ENCODE results near the gene TPSB2. TPM values are rescaled to one million over a fixed set of nuclear protein-coding genes. Genes with fewer than 3 reads are reported as not detected.
"Not testable (repeated sequence)": the region's sequence is repeated elsewhere in the genome, so short reads cannot be mapped to it uniquely, and the experiment has no call there.

Gene TPSB2
- total and polyA plus RNA-seq, 9 donors = 0.71 to 2.8 (median 1.5) TPM

DNA sequence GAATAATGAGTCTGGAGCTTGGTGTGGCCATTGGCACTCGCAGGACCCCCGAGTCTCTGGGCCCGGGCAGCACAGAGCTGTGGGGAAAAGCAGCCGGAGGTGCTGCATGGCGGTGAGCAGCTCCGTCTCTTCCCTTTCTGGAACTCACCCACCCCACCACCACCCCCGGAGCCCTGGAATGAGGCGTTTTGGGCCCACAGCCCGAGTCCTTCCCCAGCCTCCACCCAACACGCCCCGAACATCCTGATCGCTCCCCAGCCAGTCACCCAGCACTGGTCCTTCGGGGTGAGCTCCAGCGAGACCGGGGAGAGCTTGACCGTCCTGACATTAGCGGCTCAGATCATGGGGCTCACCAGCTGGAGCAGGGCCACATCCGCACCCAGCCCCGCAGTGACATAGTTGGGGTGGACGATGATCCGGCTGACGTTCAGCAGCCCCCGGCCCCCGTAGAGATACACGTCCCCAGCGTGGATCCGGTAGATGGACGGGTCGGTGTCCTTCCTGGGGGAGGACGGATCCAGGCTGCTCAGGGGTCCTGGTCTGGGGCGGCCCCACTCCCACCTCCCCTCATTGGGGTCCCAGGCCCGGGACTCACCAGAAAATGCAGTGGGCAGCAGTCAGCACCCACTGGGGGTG lies 32.3 kb upstream of the TPSB2 start:
- WGBS (ENCODE audit: insufficient coverage) = 72% methylated on average over 29 of the region's 32 CpGs

DNA sequence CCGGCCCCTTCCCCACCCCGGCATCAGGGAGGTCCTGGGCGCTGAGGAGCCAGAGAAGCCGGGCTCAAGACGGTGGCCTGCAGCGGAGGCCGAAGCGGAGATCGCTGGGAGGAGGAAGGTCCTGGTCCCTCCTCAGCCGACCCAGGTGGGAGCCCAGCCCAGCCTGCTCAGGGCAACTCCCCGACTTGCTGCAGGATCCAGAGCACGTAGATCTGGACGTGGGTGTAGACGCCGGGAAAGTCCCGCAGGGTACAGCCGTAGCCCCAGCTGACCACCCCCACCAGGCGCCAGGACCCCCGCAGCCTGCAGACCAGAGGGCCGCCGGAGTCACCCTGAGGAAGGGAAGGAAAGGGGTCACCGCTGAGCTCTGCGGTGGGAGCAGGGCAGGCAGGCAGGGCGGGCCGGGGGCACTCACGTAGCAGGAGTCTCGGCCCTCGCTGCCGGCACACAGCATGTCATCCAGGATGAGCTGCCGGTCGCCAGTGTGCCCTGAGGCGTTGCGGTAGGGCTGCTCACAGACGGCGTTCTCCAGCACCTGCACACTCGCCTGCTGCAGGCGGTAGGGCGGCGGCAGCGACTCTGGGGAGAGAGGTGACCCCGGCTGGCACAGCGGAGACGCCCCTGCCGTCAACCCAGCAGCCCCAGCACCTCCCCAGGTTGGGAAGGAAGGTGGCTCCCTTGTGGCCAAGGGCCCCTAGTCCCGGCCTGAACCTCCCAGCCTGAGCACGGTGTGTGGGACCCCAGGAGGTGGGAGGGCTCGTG lies 31.3 kb upstream of the TPSB2 start:
- Histone ChIP-seq H3K27ac (ENCODE audit: low read length) (no peak overlapping the region), H3K4me3 (ENCODE audit: low read length) (no peak overlapping the region), H3K27me3 (ENCODE audit: control insufficient read depth, insufficient read depth, low read length) (peaks cover 61% of the 10 kb centered on the region), H3K4me1 (ENCODE audit: control insufficient read depth, insufficient read depth, low read length) (peaks cover 5% of the 10 kb centered on the region), H3K9me3 (replicated peaks; ENCODE audit: control insufficient read depth, low read depth, low read length) (no peaks in the 10 kb centered on the region), H3K36me3 (ENCODE audit: control insufficient read depth, insufficient read depth, low read length) (no peaks in the 10 kb centered on the region)
- DNase-seq = no peak
- 6% methylated on average over 30 of the region's 47 CpGs for WGBS (ENCODE audit: insufficient coverage)

More for the DNA sequence above, 32.3 kb upstream of the TPSB2 start:
- DNase-seq = no peak
- H3K27me3 ChIP-seq (ENCODE audit: control insufficient read depth, insufficient read depth, low read length) = peaks cover 64% of the 10 kb centered on the region
- peaks cover 5% of the 10 kb centered on the region for H3K4me1 ChIP-seq (ENCODE audit: control insufficient read depth, insufficient read depth, low read length)
- no peaks in the 10 kb centered on the region for H3K9me3 ChIP-seq (replicated peaks; ENCODE audit: control insufficient read depth, low read depth, low read length)
- no peak overlapping the region for H3K27ac ChIP-seq (ENCODE audit: low read length)
- H3K36me3 ChIP-seq (ENCODE audit: control insufficient read depth, insufficient read depth, low read length) = no peaks in the 10 kb centered on the region
- H3K4me3 ChIP-seq (ENCODE audit: low read length) = no peak overlapping the region

DNA sequence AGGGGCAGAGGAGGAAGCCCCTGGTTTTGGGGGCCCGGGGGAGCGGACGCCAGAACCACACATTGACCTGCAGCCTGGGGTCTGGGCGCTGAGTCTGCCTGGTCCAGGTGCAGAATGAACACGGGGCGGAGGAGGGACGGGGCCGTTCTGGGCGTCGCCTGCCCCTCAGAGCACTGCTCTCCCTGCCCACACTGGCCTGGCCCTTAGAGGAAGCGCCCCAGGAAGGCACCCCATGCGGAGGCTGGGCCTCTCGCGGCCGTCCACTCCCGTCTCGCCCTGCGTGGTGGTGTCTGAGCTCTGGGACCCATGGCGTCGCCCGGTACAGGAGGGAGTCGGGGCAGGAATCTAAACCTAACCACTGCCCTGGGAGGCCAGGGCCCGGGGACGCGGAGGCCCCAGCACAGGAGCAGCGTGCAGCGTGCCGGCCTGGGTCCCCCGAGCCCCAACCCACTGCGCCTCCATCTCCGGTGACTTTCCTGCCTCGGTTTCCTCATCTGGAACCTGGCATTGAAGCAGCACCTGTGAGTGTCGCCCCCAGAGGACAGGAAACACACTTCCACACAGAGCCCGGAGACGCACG lies 30.2 kb upstream of the TPSB2 start:
- no peak overlapping the region for H3K27ac ChIP-seq (ENCODE audit: low read length)
- H3K4me1 ChIP-seq (ENCODE audit: control insufficient read depth, insufficient read depth, low read length) = peaks cover 5% of the 10 kb centered on the region
- H3K4me3 ChIP-seq (ENCODE audit: low read length) = no peak overlapping the region
- H3K36me3 ChIP-seq (ENCODE audit: control insufficient read depth, insufficient read depth, low read length) = no peaks in the 10 kb centered on the region
- peaks cover 57% of the 10 kb centered on the region for H3K27me3 ChIP-seq (ENCODE audit: control insufficient read depth, insufficient read depth, low read length)
- H3K9me3 ChIP-seq (replicated peaks; ENCODE audit: control insufficient read depth, low read depth, low read length) = no peaks in the 10 kb centered on the region
- no peak for DNase-seq
- WGBS (ENCODE audit: insufficient coverage) = 66% methylated on average over 34 of the region's 36 CpGs

DNA sequence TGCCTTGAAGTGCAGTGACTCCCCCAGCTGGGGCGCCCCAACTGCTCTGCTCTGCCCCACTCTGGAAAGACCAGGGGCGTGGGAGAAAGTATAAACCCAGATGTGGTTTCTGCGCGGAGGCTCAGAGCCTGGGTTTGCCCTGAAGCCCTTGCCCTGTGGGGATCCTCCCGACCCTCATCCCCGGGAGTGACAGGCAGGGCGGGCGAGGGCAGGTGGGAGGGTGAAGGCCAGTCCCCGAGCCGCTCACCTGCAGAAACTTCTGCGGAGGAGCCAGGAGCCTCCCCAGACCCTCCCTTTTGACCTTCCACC lies 29.7 kb upstream of the TPSB2 start:
- Histone ChIP-seq H3K9me3 (replicated peaks; ENCODE audit: control insufficient read depth, low read depth, low read length) (no peaks in the 10 kb centered on the region), H3K27me3 (ENCODE audit: control insufficient read depth, insufficient read depth, low read length) (peaks cover 57% of the 10 kb centered on the region), H3K27ac (ENCODE audit: low read length) (no peak overlapping the region), H3K4me3 (ENCODE audit: low read length) (no peak overlapping the region), H3K4me1 (ENCODE audit: control insufficient read depth, insufficient read depth, low read length) (peaks cover 5% of the 10 kb centered on the region), H3K36me3 (ENCODE audit: control insufficient read depth, insufficient read depth, low read length) (no peaks in the 10 kb centered on the region)
- WGBS (ENCODE audit: insufficient coverage) = 22% methylated on average over 4 of the region's 11 CpGs
- DNase-seq = no peak

DNA sequence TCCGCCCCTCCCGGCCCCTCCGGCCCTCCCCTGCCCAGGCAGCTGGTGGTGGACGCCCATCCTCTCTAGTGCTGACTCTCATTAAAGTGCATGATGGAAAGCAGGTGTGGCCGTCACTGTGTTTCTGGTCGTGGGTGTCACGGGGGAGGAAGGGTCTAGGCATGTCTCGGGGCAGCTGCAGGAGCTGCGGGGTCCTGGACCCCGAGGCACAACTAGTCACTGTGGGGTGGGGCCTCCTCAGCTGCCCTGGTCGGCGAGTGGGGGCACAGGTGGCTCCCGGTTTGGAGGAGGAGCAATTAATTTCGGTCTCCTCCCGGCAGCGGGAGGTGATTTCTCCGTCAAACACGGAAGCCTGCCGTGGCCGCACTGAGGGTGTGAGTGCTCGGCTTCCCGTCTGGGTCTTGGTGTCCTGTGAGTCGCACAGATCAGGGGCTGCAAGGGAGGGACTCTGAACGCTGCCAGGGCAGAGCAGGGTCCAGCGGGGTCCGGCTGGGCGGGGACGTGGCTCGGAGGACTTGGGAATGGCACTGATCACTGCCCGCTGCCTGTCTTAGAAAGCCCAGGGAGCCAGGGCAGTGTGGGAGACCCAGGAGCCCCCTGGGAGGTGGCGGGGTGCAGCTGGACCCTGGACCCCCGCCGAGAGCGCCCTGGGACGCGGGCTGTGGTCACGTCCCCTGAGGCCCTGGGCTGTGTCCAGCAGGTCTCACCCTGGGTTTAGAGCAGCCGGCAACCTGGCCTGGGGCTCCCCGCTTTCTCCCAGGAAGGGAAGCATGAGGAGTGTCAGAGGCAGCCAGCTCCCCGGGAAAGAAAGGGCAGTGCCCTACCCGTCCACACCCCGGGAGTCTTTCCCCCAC lies 29.1 kb upstream of the TPSB2 start:
- Histone ChIP-seq H3K36me3 (ENCODE audit: control insufficient read depth, insufficient read depth, low read length) (no peaks in the 10 kb centered on the region), H3K27ac (ENCODE audit: low read length) (no peak overlapping the region), H3K27me3 (ENCODE audit: control insufficient read depth, insufficient read depth, low read length) (peaks cover 57% of the 10 kb centered on the region), H3K4me3 (ENCODE audit: low read length) (no peak overlapping the region), H3K4me1 (ENCODE audit: control insufficient read depth, insufficient read depth, low read length) (peaks cover 5% of the 10 kb centered on the region), H3K9me3 (replicated peaks; ENCODE audit: control insufficient read depth, low read depth, low read length) (no peaks in the 10 kb centered on the region)
- WGBS (ENCODE audit: insufficient coverage) = 9% methylated on average over 36 of the region's 42 CpGs
- no peak for DNase-seq

GRCh38 chr16:1258225-1258600 lies 28.2 kb upstream of the TPSB2 start:
- Histone ChIP-seq H3K4me1 (ENCODE audit: control insufficient read depth, insufficient read depth, low read length) (peaks cover 5% of the 10 kb centered on the region), H3K4me3 (ENCODE audit: low read length) (no peak overlapping the region), H3K27me3 (ENCODE audit: control insufficient read depth, insufficient read depth, low read length) (peaks cover 54% of the 10 kb centered on the region), H3K36me3 (ENCODE audit: control insufficient read depth, insufficient read depth, low read length) (no peaks in the 10 kb centered on the region), H3K27ac (ENCODE audit: low read length) (no peak overlapping the region), H3K9me3 (replicated peaks; ENCODE audit: control insufficient read depth, low read depth, low read length) (no peaks in the 10 kb centered on the region)
- 69% methylated on average over 12 of the region's 12 CpGs for WGBS (ENCODE audit: insufficient coverage)
- no peak for DNase-seq

GRCh38 chr16:1257561-1258224 lies 27.7 kb upstream of the TPSB2 start:
- Histone ChIP-seq H3K9me3 (replicated peaks; ENCODE audit: control insufficient read depth, low read depth, low read length) (no peaks in the 10 kb centered on the region), H3K4me1 (ENCODE audit: control insufficient read depth, insufficient read depth, low read length) (peaks cover 5% of the 10 kb centered on the region), H3K27ac (ENCODE audit: low read length) (no peak overlapping the region), H3K4me3 (ENCODE audit: low read length) (no peak overlapping the region), H3K27me3 (ENCODE audit: control insufficient read depth, insufficient read depth, low read length) (peaks cover 49% of the 10 kb centered on the region), H3K36me3 (ENCODE audit: control insufficient read depth, insufficient read depth, low read length) (no peaks in the 10 kb centered on the region)
- DNase-seq = no peak
- WGBS (ENCODE audit: insufficient coverage) = 71% methylated on average over 33 of the region's 34 CpGs

GRCh38 chr16:1256874-1257322 lies 26.9 kb upstream of the TPSB2 start:
- no peak overlapping the region for H3K27ac ChIP-seq (ENCODE audit: low read length)
- no peak for DNase-seq
- H3K36me3 ChIP-seq (ENCODE audit: control insufficient read depth, insufficient read depth, low read length) = no peaks in the 10 kb centered on the region
- no peak overlapping the region for H3K4me3 ChIP-seq (ENCODE audit: low read length)
- H3K27me3 ChIP-seq (ENCODE audit: control insufficient read depth, insufficient read depth, low read length) = peaks cover 41% of the 10 kb centered on the region
- WGBS (ENCODE audit: insufficient coverage) = 78% methylated on average over 11 of the region's 22 CpGs
- peaks cover 5% of the 10 kb centered on the region for H3K4me1 ChIP-seq (ENCODE audit: control insufficient read depth, insufficient read depth, low read length)
- H3K9me3 ChIP-seq (replicated peaks; ENCODE audit: control insufficient read depth, low read depth, low read length) = no peaks in the 10 kb centered on the region

DNA sequence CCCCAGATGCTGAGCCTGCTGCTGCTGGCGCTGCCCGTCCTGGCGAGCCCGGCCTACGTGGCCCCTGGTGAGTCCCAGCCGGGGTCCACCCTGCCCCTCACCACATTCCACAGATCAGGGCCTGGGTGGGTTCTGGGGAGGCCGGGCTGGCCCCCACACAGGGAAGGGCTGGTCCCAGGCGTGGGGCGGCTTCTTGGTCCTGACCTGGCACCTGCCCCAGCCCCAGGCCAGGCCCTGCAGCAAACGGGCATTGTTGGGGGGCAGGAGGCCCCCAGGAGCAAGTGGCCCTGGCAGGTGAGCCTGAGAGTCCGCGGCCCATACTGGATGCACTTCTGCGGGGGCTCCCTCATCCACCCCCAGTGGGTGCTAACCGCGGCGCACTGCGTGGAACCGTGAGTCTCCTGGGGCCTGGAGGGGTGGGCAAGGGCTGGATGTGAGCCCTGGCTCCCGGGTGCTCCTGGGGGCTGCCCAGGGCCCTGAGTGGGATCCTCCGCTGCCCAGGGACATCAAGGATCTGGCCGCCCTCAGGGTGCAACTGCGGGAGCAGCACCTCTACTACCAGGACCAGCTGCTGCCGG lies 26.4 kb upstream of the TPSB2 start:
- not testable (repeated sequence) for DNase-seq; H3K27ac ChIP-seq (ENCODE audit: low read length); H3K4me3 ChIP-seq (ENCODE audit: low read length); H3K4me1 ChIP-seq (ENCODE audit: control insufficient read depth, insufficient read depth, low read length); H3K36me3 ChIP-seq (ENCODE audit: control insufficient read depth, insufficient read depth, low read length); H3K9me3 ChIP-seq (replicated peaks; ENCODE audit: control insufficient read depth, low read depth, low read length)
- peaks cover 36% of the 10 kb centered on the region for H3K27me3 ChIP-seq (ENCODE audit: control insufficient read depth, insufficient read depth, low read length)
- 80% methylated on average over 4 of the region's 23 CpGs for WGBS (ENCODE audit: insufficient coverage)

Data from muscle of leg (tissue), 11 donors.